Activated CD4-positive, alpha-beta memory T cell treated with anti-CD3 and anti-CD28 coated beads for 36 hours (primary cell): ENCODE data around the gene TRPM1. TPM values are rescaled to one million over a fixed set of nuclear protein-coding genes. Genes with fewer than 3 reads are reported as not detected.

ENCODE experiments used
- CTCF ChIA-PET: fragments of 350-600 bp; sonication (Branson Sonifier 250); formaldehyde crosslinking; loops from one replicate; lab custom pipeline; 2021; ENCODE audit warnings: antibody characterized with exemption, inconsistent platforms; lab: Charles Lee
- POLR2A ChIA-PET: fragments of 350-600 bp; sonication (Branson Sonifier 250); formaldehyde crosslinking; loops from one replicate; lab custom pipeline; 2021; ENCODE audit warnings: antibody characterized with exemption; lab: Charles Lee
- DNase-seq: peaks from one replicate; pipeline ENCODE4 v3.0.0-alpha.2; 2020
- H3K27ac Mint-ChIP-seq: one replicate; pipeline ENCODE4 v1.8.0; 2021; ENCODE audit warnings: mixed read lengths
- H3K27me3 Mint-ChIP-seq: one replicate; pipeline ENCODE4 v1.8.0; 2021; ENCODE audit warnings: mixed read lengths
- H3K36me3 Mint-ChIP-seq: one replicate; pipeline ENCODE4 v1.8.0; 2021; ENCODE audit warnings: mixed read lengths
- H3K4me1 Mint-ChIP-seq: one replicate; pipeline ENCODE4 v1.8.0; 2021; ENCODE audit warnings: low read depth, mixed read lengths
- H3K4me3 Mint-ChIP-seq: one replicate; pipeline ENCODE4 v1.8.0; 2021; ENCODE audit warnings: mild to moderate bottlenecking, mixed read lengths
- H3K9me3 Mint-ChIP-seq: one replicate; pipeline ENCODE4 v1.8.0; 2021; ENCODE audit warnings: mixed read lengths
- intact Hi-C: fragments of 100-400 bp; cut with micrococcal nuclease; formaldehyde crosslinking; loops from one replicate; pipeline ENCODE4 v1.15.1; 2023
- total RNA-seq, 2 experiments: library from RNA; stranded (reverse); gene quantifications; one replicate each; pipeline ENCODE4 v1.2.3, GENCODE V29; 2021

Gene TRPM1
- total RNA-seq, 2 experiments from 2014 or later: not detected

- CTCF ChIA-PET: interaction anchor here (0.6 to 0.9 kb wide), 3 partner anchors 40 to 137 kb away, joined by 3 read pairs; no protein-coding TSS in a partner anchor
- DNase-seq: no peak
Measured at GRCh38 chr15:30992249-30992864, 109.2 kb downstream of the TRPM1 start.

GRCh38 chr15:30991255-30992235 is 110.0 kb downstream of the TRPM1 start, which contains the start of gene MTMR10:
TSS of gene MTMR10 (minus strand) at chr15:30991628. CDS start at chr15:30991506, 122 bp downstream.
- Mint-ChIP-seq H3K27me3 (no peaks in the 10 kb centered on the region), H3K4me3 (peak within 1 kb of the TSS; percentile 87), H3K36me3 (no peaks in the 10 kb centered on the region), H3K4me1 (peaks cover 26% of the 10 kb centered on the region), H3K9me3 (no peaks in the 10 kb centered on the region), H3K27ac (peak within 1 kb of the TSS; percentile 72)
- peak; percentile 76 for DNase-seq
- POLR2A ChIA-PET: interaction anchor here (0.7 to 1.2 kb wide), 3 partner anchors 9 to 366 kb away, joined by 3 to 4 read pairs (median 4); partner anchors contain the start of gene ARHGAP11B
- CTCF ChIA-PET: interaction anchor here (0.6 to 1.0 kb wide), 4 partner anchors 39 to 497 kb away, joined by 3 read pairs; no protein-coding TSS in a partner anchor
- intact Hi-C loops: loop anchor here (5.0 to 10.0 kb wide), 7 partner anchors 87 to 493 kb away; partner anchors contain the start of genes FAN1 and KLF13

More at GRCh38 chr15:30992249-30992864, 109.2 kb downstream of the TRPM1 start:
- peak overlapping the region; percentile 35 for H3K27ac Mint-ChIP-seq
- no peaks in the 10 kb centered on the region for H3K9me3 Mint-ChIP-seq
- POLR2A ChIA-PET: interaction anchor here (0.7 kb wide), 1 partner anchor 366 kb away, joined by 4 read pairs; the partner anchor contains the start of gene ARHGAP11B
- intact Hi-C loops: loop anchor here (5.0 to 10.0 kb wide), 7 partner anchors 88 to 492 kb away; partner anchors contain the start of genes FAN1 and KLF13
- H3K27me3 Mint-ChIP-seq: no peaks in the 10 kb centered on the region
- no peaks in the 10 kb centered on the region for H3K36me3 Mint-ChIP-seq
- peak overlapping the region; percentile 77 for H3K4me3 Mint-ChIP-seq
- H3K4me1 Mint-ChIP-seq: peaks cover 22% of the 10 kb centered on the region

GRCh38 chr15:30990446-30991254 is 110.9 kb downstream of the TRPM1 start:
- intact Hi-C loops: loop anchor here (5.0 to 10.0 kb wide), 7 partner anchors 86 to 494 kb away; partner anchors contain the start of genes FAN1 and KLF13
- Mint-ChIP-seq H3K4me3 (peak overlapping the region; percentile 87), H3K36me3 (no peaks in the 10 kb centered on the region), H3K9me3 (no peaks in the 10 kb centered on the region), H3K27ac (peak overlapping the region; percentile 72), H3K27me3 (no peaks in the 10 kb centered on the region), H3K4me1 (peaks cover 24% of the 10 kb centered on the region)
- CTCF ChIA-PET: interaction anchor here (1.0 kb wide), 1 partner anchor 498 kb away, joined by 3 read pairs; no protein-coding TSS in a partner anchor
- POLR2A ChIA-PET: interaction anchor here (0.6 to 1.2 kb wide), 4 partner anchors 8 to 197 kb away, joined by 3 to 4 read pairs (median 3); no protein-coding TSS in a partner anchor
- no peak for DNase-seq

- Mint-ChIP-seq H3K36me3 (peaks cover 3% of the 10 kb centered on the region), H3K4me3 (peak overlapping the region; percentile 87), H3K9me3 (no peaks in the 10 kb centered on the region), H3K4me1 (peaks cover 27% of the 10 kb centered on the region), H3K27ac (no peak overlapping the region), H3K27me3 (no peaks in the 10 kb centered on the region)
- CTCF ChIA-PET: no interaction called here
- DNase-seq: no peak
- intact Hi-C loops: loop anchor here (5.0 to 10.0 kb wide), 7 partner anchors 85 to 495 kb away; partner anchors contain the start of genes FAN1 and KLF13
- POLR2A ChIA-PET: interaction anchor here (0.6 kb wide), 1 partner anchor 17 kb away, joined by 3 read pairs; no protein-coding TSS in a partner anchor
Measured at GRCh38 chr15:30990036-30990435, 111.5 kb downstream of the TRPM1 start.

- POLR2A ChIA-PET: no interaction called here
- Mint-ChIP-seq H3K4me1 (peaks cover 39% of the 10 kb centered on the region), H3K9me3 (no peaks in the 10 kb centered on the region), H3K36me3 (peaks cover 9% of the 10 kb centered on the region), H3K4me3 (no peak overlapping the region), H3K27ac (no peak overlapping the region), H3K27me3 (no peaks in the 10 kb centered on the region)
- CTCF ChIA-PET: interaction anchor here (0.7 to 0.9 kb wide), 2 partner anchors 144 to 504 kb away, joined by 3 to 4 read pairs; no protein-coding TSS in a partner anchor
- no peak for DNase-seq
- intact Hi-C loops: no loop called here
Measured at GRCh38 chr15:30985081-30985531, 116.4 kb downstream of the TRPM1 start.

- H3K9me3 Mint-ChIP-seq: no peaks in the 10 kb centered on the region
- intact Hi-C loops: no loop called here
- H3K4me1 Mint-ChIP-seq: peaks cover 41% of the 10 kb centered on the region
- ChIA-PET CTCF (interaction anchor here (0.9 kb wide), 1 partner anchor 145 kb away, joined by 3 read pairs; no protein-coding TSS in a partner anchor), POLR2A (no interaction called here)
- no peak overlapping the region for H3K4me3 Mint-ChIP-seq
- no peak for DNase-seq
- no peak overlapping the region for H3K27ac Mint-ChIP-seq
- H3K36me3 Mint-ChIP-seq: peaks cover 12% of the 10 kb centered on the region
- H3K27me3 Mint-ChIP-seq: no peaks in the 10 kb centered on the region
Measured at GRCh38 chr15:30984542-30984941, 117.0 kb downstream of the TRPM1 start.

- intact Hi-C loops: no loop called here
- H3K4me1 Mint-ChIP-seq: peaks cover 43% of the 10 kb centered on the region
- no peak for DNase-seq
- H3K27me3 Mint-ChIP-seq: no peaks in the 10 kb centered on the region
- H3K9me3 Mint-ChIP-seq: no peaks in the 10 kb centered on the region
- no peak overlapping the region for H3K27ac Mint-ChIP-seq
- POLR2A ChIA-PET: no interaction called here
- CTCF ChIA-PET: no interaction called here
- H3K36me3 Mint-ChIP-seq: peaks cover 12% of the 10 kb centered on the region
- H3K4me3 Mint-ChIP-seq: no peak overlapping the region
Measured at GRCh38 chr15:30984118-30984517, 117.4 kb downstream of the TRPM1 start.

GRCh38 chr15:30979457-30979856 is 122.1 kb downstream of the TRPM1 start:
- no peak for DNase-seq
- Mint-ChIP-seq H3K36me3 (peaks cover 12% of the 10 kb centered on the region), H3K4me3 (no peak overlapping the region), H3K27me3 (no peaks in the 10 kb centered on the region), H3K4me1 (peaks cover 24% of the 10 kb centered on the region), H3K27ac (no peak overlapping the region), H3K9me3 (no peaks in the 10 kb centered on the region)
- ChIA-PET POLR2A (no interaction called here), CTCF (interaction anchor here (1.9 kb wide), 1 partner anchor 149 kb away, joined by 5 read pairs; no protein-coding TSS in a partner anchor)
- intact Hi-C loops: loop anchor here (10.0 kb wide), 1 partner anchor 55 kb away; no protein-coding TSS in a partner anchor

GRCh38 chr15:30978328-30978727 is 123.2 kb downstream of the TRPM1 start:
- CTCF ChIA-PET: no interaction called here
- H3K4me3 Mint-ChIP-seq: no peak overlapping the region
- no peak for DNase-seq
- peaks cover 18% of the 10 kb centered on the region for H3K4me1 Mint-ChIP-seq
- POLR2A ChIA-PET: no interaction called here
- no peaks in the 10 kb centered on the region for H3K9me3 Mint-ChIP-seq
- intact Hi-C loops: loop anchor here (10.0 kb wide), 1 partner anchor 56 kb away; no protein-coding TSS in a partner anchor
- no peaks in the 10 kb centered on the region for H3K27me3 Mint-ChIP-seq
- no peak overlapping the region for H3K27ac Mint-ChIP-seq
- peaks cover 14% of the 10 kb centered on the region for H3K36me3 Mint-ChIP-seq

- Mint-ChIP-seq H3K36me3 (peaks cover 17% of the 10 kb centered on the region), H3K4me3 (no peak overlapping the region), H3K4me1 (peaks cover 6% of the 10 kb centered on the region), H3K27ac (no peak overlapping the region), H3K9me3 (no peaks in the 10 kb centered on the region), H3K27me3 (no peaks in the 10 kb centered on the region)
- intact Hi-C loops: loop anchor here (10.0 kb wide), 1 partner anchor 61 kb away; no protein-coding TSS in a partner anchor
- ChIA-PET CTCF (interaction anchor here (0.7 kb wide), 1 partner anchor 331 kb away, joined by 3 read pairs; no protein-coding TSS in a partner anchor), POLR2A (interaction anchor here (1.3 kb wide), 1 partner anchor 9 kb away, joined by 3 read pairs; no protein-coding TSS in a partner anchor)
- no peak for DNase-seq
Measured at GRCh38 chr15:30974112-30974511, 127.4 kb downstream of the TRPM1 start.
